HCT116 (cell line): ENCODE results near the gene CISD2.
"Not testable (repeated sequence)": the region's sequence is repeated elsewhere in the genome, so short reads cannot be mapped to it uniquely, and the experiment has no call there.

Experiments used
- EZH2phosphoT487 ChIP-seq: fragments of 200-600 bp; IDR thresholded peaks from 2 replicates; pipeline ENCODE4 v1.6.1; 2018; ENCODE audit warnings: antibody characterized with exemption, borderline replicate concordance
- SIN3A ChIP-seq: IDR thresholded peaks from 2 replicates; pipeline ENCODE4 v1.6.1; 2012; ENCODE audit warnings: low read depth
- YY1 ChIP-seq: IDR thresholded peaks from 2 replicates; pipeline ENCODE4 v1.6.1; 2011; ENCODE audit warnings: low read length, low read depth, moderate library complexity, mild to moderate bottlenecking; ENCODE audit not compliant: insufficient replicate concordance; ENCODE audit errors: extremely low read depth
- TF ChIP-seq, protein P1 (sequence below), 3 experiments: fragments of 200-600 bp in 1 of 3; sonication (generic) in 1 of 3; IDR thresholded peaks in 2 of 3; conservative IDR thresholded peaks in 1 of 3; 2 replicates each; pipeline ENCODE4 v1.5.1; 2012 to 2017; ENCODE audit warnings: low read depth in 2 of 3, low read length in 2 of 3, antibody characterized with exemption in 1 of 3, borderline replicate concordance in 1 of 3, control low read depth in 1 of 3, mild to moderate bottlenecking in 1 of 3, mixed read lengths in 1 of 3, mixed run types in 1 of 3, moderate library complexity in 1 of 3; ENCODE audit not compliant: insufficient read depth in 1 of 3

DNA sequence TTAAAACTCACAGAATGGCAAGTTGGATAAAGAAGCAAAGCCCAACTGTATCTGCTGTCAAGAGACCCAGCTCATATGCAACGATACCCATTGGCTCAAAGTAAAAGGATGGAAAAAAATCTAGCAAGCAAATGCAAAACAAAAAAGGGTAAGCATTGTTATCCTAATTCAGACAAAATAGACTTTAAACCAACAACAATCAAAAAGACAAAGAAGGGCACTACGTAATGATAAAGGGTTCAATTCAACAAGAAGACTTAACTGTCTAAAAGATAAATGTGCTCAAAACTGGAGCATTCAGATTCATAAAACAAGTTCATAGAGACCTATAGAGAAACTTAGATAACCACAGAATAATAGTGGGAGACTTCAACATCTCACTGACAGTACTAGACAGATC is 69.3 kb downstream of the CISD2 start:
- TF ChIP-seq SIN3A, EZH2phosphoT487, YY1: not testable (repeated sequence)
- TF ChIP-seq, protein P1, sequence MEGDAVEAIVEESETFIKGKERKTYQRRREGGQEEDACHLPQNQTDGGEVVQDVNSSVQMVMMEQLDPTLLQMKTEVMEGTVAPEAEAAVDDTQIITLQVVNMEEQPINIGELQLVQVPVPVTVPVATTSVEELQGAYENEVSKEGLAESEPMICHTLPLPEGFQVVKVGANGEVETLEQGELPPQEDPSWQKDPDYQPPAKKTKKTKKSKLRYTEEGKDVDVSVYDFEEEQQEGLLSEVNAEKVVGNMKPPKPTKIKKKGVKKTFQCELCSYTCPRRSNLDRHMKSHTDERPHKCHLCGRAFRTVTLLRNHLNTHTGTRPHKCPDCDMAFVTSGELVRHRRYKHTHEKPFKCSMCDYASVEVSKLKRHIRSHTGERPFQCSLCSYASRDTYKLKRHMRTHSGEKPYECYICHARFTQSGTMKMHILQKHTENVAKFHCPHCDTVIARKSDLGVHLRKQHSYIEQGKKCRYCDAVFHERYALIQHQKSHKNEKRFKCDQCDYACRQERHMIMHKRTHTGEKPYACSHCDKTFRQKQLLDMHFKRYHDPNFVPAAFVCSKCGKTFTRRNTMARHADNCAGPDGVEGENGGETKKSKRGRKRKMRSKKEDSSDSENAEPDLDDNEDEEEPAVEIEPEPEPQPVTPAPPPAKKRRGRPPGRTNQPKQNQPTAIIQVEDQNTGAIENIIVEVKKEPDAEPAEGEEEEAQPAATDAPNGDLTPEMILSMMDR (IDR thresholded peaks at IDR 0.05 in 2 of 3, conservative IDR thresholded peaks at IDR 0.05 in 1 of 3; ENCODE audit: borderline replicate concordance in 1 of 3, insufficient read depth in 1 of 3, low read depth in 2 of 3, low read length in 2 of 3): not testable (repeated sequence)
